CD4-positive, CD25-positive, alpha-beta regulatory T cell (primary cell): ENCODE data around the gene CDKAL1. TPM values are rescaled to one million over a fixed set of nuclear protein-coding genes. Genes with fewer than 3 reads are reported as not detected.

Source experiments
- ATAC-seq, 2 donors: fragments of 150-1000 bp; cut with Tn5 transposase; one replicate each; pipeline ENCODE4 v1.10.0; 2021; ENCODE audit warnings: low read depth in 2 of 2, moderate number of reproducible peaks in 2 of 2, moderate library complexity in 1 of 2
- DNase-seq, 3 donors: peaks; one replicate each; pipeline versions ENCODE4 v3.0.0 to v3.0.0-alpha.2; 2012 to 2022; ENCODE audit warnings: mixed read lengths in 1 of 3
- H3K27ac ChIP-seq: one replicate; pipeline ENCODE4 v1.7.0; 2013; ENCODE audit warnings: mild to moderate bottlenecking, low read length; ENCODE audit not compliant: insufficient read depth, poor library complexity, severe bottlenecking
- H3K27me3 ChIP-seq: one replicate; pipeline ENCODE4 v1.7.0; 2013; ENCODE audit warnings: low read length; ENCODE audit not compliant: control insufficient read depth, insufficient read depth
- H3K36me3 ChIP-seq: one replicate; pipeline ENCODE4 v1.7.0; 2013; ENCODE audit warnings: mild to moderate bottlenecking, low read length, moderate library complexity; ENCODE audit not compliant: control insufficient read depth, insufficient read depth
- H3K4me1 ChIP-seq: 2 replicates; pipeline ENCODE4 v1.7.0; 2013; ENCODE audit warnings: mild to moderate bottlenecking, low read length; ENCODE audit not compliant: insufficient read depth, control insufficient read depth, poor library complexity, severe bottlenecking
- H3K4me3 ChIP-seq: one replicate; pipeline ENCODE4 v1.7.0; 2013; ENCODE audit warnings: low read depth, mild to moderate bottlenecking, low read length, moderate library complexity
- H3K9me3 ChIP-seq, 2 experiments: 1 replicate in 1 of 2; 2 replicates in 1 of 2; pipeline ENCODE4 v1.7.0; 2013; ENCODE audit warnings: low read length in 2 of 2, mild to moderate bottlenecking in 1 of 2, moderate library complexity in 1 of 2; ENCODE audit not compliant: control insufficient read depth in 2 of 2
- H3K27ac Mint-ChIP-seq, 3 donors: one replicate each; pipeline ENCODE4 v1.8.0; 2020 to 2022; ENCODE audit warnings: mild to moderate bottlenecking in 3 of 3, mixed read lengths in 3 of 3, moderate library complexity in 2 of 3
- H3K27me3 Mint-ChIP-seq: one replicate; pipeline ENCODE4 v1.8.0; 2022; ENCODE audit warnings: mild to moderate bottlenecking, mixed read lengths
- H3K36me3 Mint-ChIP-seq: one replicate; pipeline ENCODE4 v1.8.0; 2020; ENCODE audit warnings: mixed read lengths
- H3K4me1 Mint-ChIP-seq, 4 donors: one replicate each; pipeline ENCODE4 v1.8.0; 2020 to 2022; ENCODE audit warnings: mixed read lengths in 4 of 4, mild to moderate bottlenecking in 1 of 4
- H3K4me3 Mint-ChIP-seq, 4 donors: one replicate each; pipeline ENCODE4 v1.8.0; 2020 to 2022; ENCODE audit warnings: mild to moderate bottlenecking in 4 of 4, mixed read lengths in 4 of 4, moderate library complexity in 3 of 4
- H3K9me3 Mint-ChIP-seq, 7 donors: one replicate each; pipeline ENCODE4 v1.8.0; 2020 to 2022; ENCODE audit warnings: mixed read lengths in 7 of 7, mild to moderate bottlenecking in 3 of 7, moderate library complexity in 2 of 7
- polyA plus RNA-seq, 4 donors: library from polyadenylated mRNA; unstranded; fragments of 300-500 nt; fragmentation: Illumina TruSeq; gene quantifications; one replicate each; pipeline ENCODE4 v1.2.3, GENCODE V29; 2021
- total RNA-seq: library from RNA; stranded (reverse); gene quantifications from one replicate; pipeline ENCODE4 v1.2.3, GENCODE V29; 2022

The CDKAL1 gene
- total and polyA plus RNA-seq, 5 donors from 2014 or later = 26.1 to 39.4 (median 30.4) TPM

DNA sequence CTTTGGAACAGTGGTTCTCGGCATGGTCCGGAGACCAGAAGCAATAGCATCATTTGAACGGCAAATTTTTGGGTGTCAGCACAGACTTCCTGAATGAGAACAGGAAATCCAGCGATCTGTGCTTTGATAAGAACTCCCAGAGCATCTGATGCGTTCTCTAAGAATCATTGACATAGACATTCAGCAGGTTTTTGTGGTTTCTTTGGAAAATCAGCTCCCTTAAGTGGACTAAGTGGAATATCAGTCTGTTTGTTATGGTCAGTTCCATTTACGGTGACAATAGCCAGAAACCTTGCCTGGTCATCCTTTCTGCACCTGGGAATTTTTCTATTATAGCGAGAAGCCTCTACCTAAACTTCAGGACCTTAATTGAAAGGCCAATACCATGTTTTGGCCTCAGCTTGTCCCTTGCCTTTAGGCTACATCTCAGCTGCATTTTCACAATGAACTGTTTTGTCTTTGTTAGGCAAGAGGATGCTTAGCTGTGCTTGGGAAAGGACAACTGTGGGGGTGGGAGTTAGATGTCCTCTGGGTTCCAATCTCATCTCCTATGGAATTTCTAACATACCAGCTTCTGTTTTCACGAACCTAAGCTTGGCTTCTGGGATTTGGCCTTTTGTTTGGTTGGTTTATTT lies 299.7 kb downstream of the CDKAL1 start:
- no peak overlapping the region for H3K4me3 Mint-ChIP-seq
- no peak for ATAC-seq

DNA sequence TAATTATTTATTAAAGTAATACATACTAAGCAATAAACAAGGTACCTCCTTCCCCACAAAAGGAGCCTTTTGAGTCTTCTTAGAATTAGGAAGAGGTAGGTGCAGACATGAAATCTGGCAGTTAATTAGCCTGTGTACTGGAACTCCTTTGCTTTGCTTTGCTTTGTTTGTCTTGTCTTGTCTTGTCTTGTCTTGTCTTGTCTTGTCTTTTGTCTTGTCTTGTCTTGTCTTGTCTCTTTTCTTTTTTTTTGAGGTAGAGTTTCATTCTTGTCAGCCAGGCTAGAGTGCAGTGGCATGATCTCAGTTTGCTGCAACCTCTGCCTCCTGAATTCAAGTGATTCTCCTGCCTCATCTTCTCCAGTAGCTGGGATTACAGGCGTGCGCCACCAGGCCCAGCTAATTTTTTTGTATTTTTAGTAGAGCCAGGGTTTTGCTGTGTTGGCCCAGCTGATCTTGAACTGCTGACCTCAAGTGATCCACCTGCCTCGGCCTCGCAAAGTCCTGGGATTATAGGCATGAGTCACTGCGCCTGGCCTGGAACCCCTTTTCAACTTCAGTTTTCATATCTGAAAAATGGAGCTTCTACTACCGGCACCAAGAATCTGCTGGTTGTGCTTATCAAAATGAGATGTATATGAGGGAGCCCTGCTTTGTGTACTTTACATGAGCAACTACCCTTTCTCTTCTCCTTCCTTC lies 301.2 kb downstream of the CDKAL1 start:
- H3K27me3 ChIP-seq = no peaks in the 10 kb centered on the region
- no peak overlapping the region for H3K4me3 ChIP-seq
- Mint-ChIP-seq H3K36me3 (peaks cover 26% of the 10 kb centered on the region), H3K27ac (no peak overlapping the region), H3K4me3 (no peak overlapping the region), H3K4me1 (peaks cover 27 to 63% (median 34%) of the 10 kb centered on the region in 4 donors), H3K9me3 (peaks cover 0 to 1% (median 0%) of the 10 kb centered on the region in 7 donors), H3K27me3 (no peaks in the 10 kb centered on the region)
- no peak overlapping the region for H3K27ac ChIP-seq
- no peaks in the 10 kb centered on the region for H3K36me3 ChIP-seq
- H3K4me1 ChIP-seq = peaks cover 7% of the 10 kb centered on the region
- no peak for ATAC-seq
- H3K9me3 ChIP-seq = no peaks in the 10 kb centered on the region
- no peak for DNase-seq

More for the DNA sequence above, 299.7 kb downstream of the CDKAL1 start:
- no peak for DNase-seq
- Mint-ChIP-seq H3K9me3 (no peaks in the 10 kb centered on the region), H3K27ac (peak overlapping the region in 1 of 3 donors; percentile 34), H3K27me3 (no peaks in the 10 kb centered on the region), H3K36me3 (peaks cover 22% of the 10 kb centered on the region), H3K4me1 (peaks cover 21 to 52% (median 26%) of the 10 kb centered on the region in 4 donors)
- H3K4me1 ChIP-seq = peaks cover 7% of the 10 kb centered on the region
- H3K4me3 ChIP-seq = no peak overlapping the region
- H3K27me3 ChIP-seq = no peaks in the 10 kb centered on the region
- H3K27ac ChIP-seq = no peak overlapping the region
- H3K36me3 ChIP-seq = no peaks in the 10 kb centered on the region
- no peaks in the 10 kb centered on the region for H3K9me3 ChIP-seq

DNA sequence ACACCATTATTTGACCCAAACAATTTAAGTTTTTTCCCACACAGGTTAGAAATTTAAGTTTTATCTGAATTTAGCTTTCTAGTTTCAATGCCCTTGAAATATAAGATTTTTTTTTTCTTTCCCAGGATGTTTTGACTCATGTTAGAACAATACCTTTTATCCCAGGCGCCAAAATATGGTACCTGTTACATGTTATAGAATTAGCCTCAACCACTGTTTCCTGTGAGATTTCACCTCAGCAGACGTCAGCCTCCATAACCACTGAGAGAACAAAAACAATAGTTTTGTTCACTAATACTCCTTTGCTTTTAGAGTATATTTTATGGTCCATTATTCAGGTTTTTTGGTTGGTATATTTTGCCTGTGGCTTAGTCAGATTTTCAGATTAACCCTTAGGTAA lies 302.9 kb downstream of the CDKAL1 start:
- DNase-seq = peak in 2 of 3 donors; percentile 43 to 56
- H3K9me3 Mint-ChIP-seq = peaks cover 0 to 3% (median 0%) of the 10 kb centered on the region in 7 donors

DNA sequence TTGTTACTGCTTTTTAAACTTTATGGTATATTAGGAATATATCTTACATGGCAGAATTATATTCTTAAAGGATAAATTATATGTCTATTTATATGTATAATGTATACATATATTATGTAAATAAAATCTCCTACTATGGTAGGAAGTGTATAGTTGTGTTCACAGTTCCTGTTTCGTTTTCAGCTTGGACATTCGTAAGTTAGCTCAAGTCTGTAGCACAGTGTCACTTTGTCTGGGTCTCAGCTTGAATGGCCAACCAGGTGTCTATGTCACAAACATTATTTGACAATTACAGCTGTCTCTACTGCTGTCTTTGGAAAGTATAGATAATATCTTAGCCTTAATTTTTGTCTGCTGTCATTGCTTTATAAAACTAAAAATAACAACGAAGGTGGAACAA lies 303.9 kb downstream of the CDKAL1 start:
- Histone ChIP-seq H3K4me3 (no peak overlapping the region), H3K27ac (no peak overlapping the region), H3K27me3 (no peaks in the 10 kb centered on the region), H3K4me1 (peaks cover 7% of the 10 kb centered on the region), H3K36me3 (no peaks in the 10 kb centered on the region), H3K9me3 (no peaks in the 10 kb centered on the region)
- Mint-ChIP-seq H3K4me1 (peaks cover 20 to 53% (median 27%) of the 10 kb centered on the region in 4 donors), H3K4me3 (no peak overlapping the region), H3K27me3 (no peaks in the 10 kb centered on the region), H3K36me3 (peaks cover 18% of the 10 kb centered on the region), H3K9me3 (peaks cover 0 to 3% (median 0%) of the 10 kb centered on the region in 7 donors), H3K27ac (no peak overlapping the region)
- DNase-seq (no peak), ATAC-seq (no peak)

More for the DNA sequence above, 302.9 kb downstream of the CDKAL1 start:
- Mint-ChIP-seq H3K27ac (peak overlapping the region in 2 of 3 donors; percentile 45 to 73), H3K4me3 (no peak overlapping the region), H3K4me1 (peaks cover 24 to 57% (median 27%) of the 10 kb centered on the region in 4 donors), H3K27me3 (no peaks in the 10 kb centered on the region), H3K36me3 (peaks cover 18% of the 10 kb centered on the region)
- Histone ChIP-seq H3K36me3 (no peaks in the 10 kb centered on the region), H3K4me1 (peaks cover 7% of the 10 kb centered on the region), H3K4me3 (peak overlapping the region; percentile 20), H3K9me3 (no peaks in the 10 kb centered on the region), H3K27me3 (no peaks in the 10 kb centered on the region), H3K27ac (no peak overlapping the region)
- ATAC-seq = peak in 1 of 2 donors; percentile 58

DNA sequence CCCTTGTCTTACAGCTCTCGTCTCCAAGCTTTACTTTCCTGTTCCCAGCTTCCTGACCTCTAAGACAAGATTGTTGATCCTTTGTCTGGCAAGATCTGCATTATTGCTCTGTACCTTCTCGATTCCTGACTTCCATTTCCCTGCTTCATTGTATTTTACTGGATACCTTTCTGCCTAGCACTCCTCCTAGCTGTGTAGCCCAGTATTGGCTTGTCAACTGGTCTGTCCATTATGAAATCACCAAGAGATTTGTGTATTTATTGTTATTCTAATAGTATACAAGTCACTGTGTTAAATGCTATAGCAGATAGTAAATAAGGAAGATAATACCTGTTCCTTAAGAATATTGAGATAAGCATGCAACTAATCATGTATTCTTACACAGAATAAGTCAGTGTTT lies 305.4 kb downstream of the CDKAL1 start:
- no peak overlapping the region for H3K4me3 Mint-ChIP-seq
- no peaks in the 10 kb centered on the region for H3K27me3 Mint-ChIP-seq

DNA sequence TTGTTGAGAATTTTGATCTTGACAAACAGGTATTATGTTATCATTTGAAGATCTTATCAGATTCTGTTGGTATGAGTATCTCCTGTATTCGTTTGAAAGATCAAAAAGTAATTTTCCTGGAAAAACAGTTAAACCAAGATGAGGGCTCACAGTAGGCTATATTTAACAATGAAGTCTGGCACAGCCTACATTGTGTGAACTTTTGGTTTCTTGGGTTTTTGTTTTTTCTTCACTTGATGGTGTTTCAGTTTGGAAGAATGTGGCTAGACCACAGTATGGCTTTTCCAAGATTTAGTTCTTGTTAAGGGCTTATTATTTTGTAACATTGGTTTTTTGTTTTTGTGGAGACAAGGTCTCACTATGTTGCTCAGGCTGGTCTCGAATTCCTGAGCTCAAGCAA lies 306.4 kb downstream of the CDKAL1 start:
- no peaks in the 10 kb centered on the region for H3K27me3 Mint-ChIP-seq
- H3K4me1 Mint-ChIP-seq = peaks cover 13 to 33% (median 22%) of the 10 kb centered on the region in 4 donors
- Histone ChIP-seq H3K27ac (no peak overlapping the region), H3K27me3 (no peaks in the 10 kb centered on the region), H3K4me1 (peaks cover 7% of the 10 kb centered on the region), H3K36me3 (no peaks in the 10 kb centered on the region), H3K9me3 (no peaks in the 10 kb centered on the region), H3K4me3 (no peak overlapping the region)
- peak overlapping the region in 1 of 3 donors; percentile 53 for H3K27ac Mint-ChIP-seq
- H3K36me3 Mint-ChIP-seq = peaks cover 25% of the 10 kb centered on the region
- H3K4me3 Mint-ChIP-seq = no peak overlapping the region
- DNase-seq (no peak), ATAC-seq (no peak)
- peaks cover 0 to 3% (median 0%) of the 10 kb centered on the region in 7 donors for H3K9me3 Mint-ChIP-seq

More for the DNA sequence above, 305.4 kb downstream of the CDKAL1 start:
- Mint-ChIP-seq H3K27ac (peak overlapping the region in 1 of 3 donors; percentile 23), H3K9me3 (peaks cover 0 to 3% (median 0%) of the 10 kb centered on the region in 7 donors), H3K4me1 (peaks cover 15 to 40% (median 25%) of the 10 kb centered on the region in 4 donors), H3K36me3 (peaks cover 27% of the 10 kb centered on the region)
- ATAC-seq = no peak
- DNase-seq = no peak
- no peaks in the 10 kb centered on the region for H3K27me3 ChIP-seq
- peaks cover 7% of the 10 kb centered on the region for H3K4me1 ChIP-seq
- no peak overlapping the region for H3K4me3 ChIP-seq
- H3K9me3 ChIP-seq = no peaks in the 10 kb centered on the region
- no peaks in the 10 kb centered on the region for H3K36me3 ChIP-seq
- no peak overlapping the region for H3K27ac ChIP-seq

DNA sequence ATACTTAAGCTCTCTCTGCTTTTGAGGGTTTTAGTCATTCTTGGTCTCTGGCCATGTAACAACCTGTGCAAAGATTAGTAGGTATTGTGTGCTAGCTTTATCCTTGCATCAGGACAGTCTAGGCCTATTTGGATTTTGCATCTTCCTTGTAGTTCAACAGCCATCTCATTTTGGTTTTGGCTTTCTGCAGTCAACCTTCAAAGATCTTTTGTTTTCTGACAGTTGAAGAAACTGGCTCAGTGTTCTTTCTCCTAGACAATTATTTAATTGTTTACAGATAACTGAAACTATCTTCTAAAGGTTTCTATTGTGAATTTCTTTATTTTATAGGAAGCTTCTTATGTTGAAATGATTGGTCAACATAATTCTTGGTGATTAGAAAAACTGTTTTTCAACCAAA lies 307.5 kb downstream of the CDKAL1 start:
- peak overlapping the region in 1 of 3 donors; percentile 2 for H3K27ac Mint-ChIP-seq
- peaks cover 0 to 3% (median 0%) of the 10 kb centered on the region in 7 donors for H3K9me3 Mint-ChIP-seq
- H3K36me3 Mint-ChIP-seq = peaks cover 25% of the 10 kb centered on the region
- Histone ChIP-seq H3K4me1 (peaks cover 5% of the 10 kb centered on the region), H3K9me3 (no peaks in the 10 kb centered on the region), H3K36me3 (no peaks in the 10 kb centered on the region), H3K4me3 (no peak overlapping the region), H3K27me3 (no peaks in the 10 kb centered on the region), H3K27ac (no peak overlapping the region)
- no peak overlapping the region for H3K4me3 Mint-ChIP-seq
- ATAC-seq (no peak), DNase-seq (no peak)
- H3K27me3 Mint-ChIP-seq = no peaks in the 10 kb centered on the region
- peaks cover 7 to 25% (median 22%) of the 10 kb centered on the region in 4 donors for H3K4me1 Mint-ChIP-seq
